ENCODE data around the gene ADRA2A. TPM values are rescaled to one million over a fixed set of nuclear protein-coding genes. Genes with fewer than 3 reads are reported as not detected.

Gene ADRA2A
- total and polyA plus RNA-seq, 8 donors = 12.6 to 42.3 (median 27.1) TPM

GRCh38 chr10:111078505-111079185 is 1.8 kb downstream of the ADRA2A start:
- intact Hi-C loops (cut with DNase I) = loop anchor here in 2 of 3 donors (10.0 kb wide), 1 partner anchor 286 kb away; no protein-coding TSS in a partner anchor
- H3K4me3 ChIP-seq = peak overlapping the region; percentile 44 to 69 (median 58)
- no peak for ATAC-seq
- no peaks in the 10 kb centered on the region for H3K27me3 ChIP-seq
- TF ChIP-seq CTCF (IDR thresholded peaks at IDR 0.05) = no peak
- peaks cover 0 to 8% (median 4%) of the 10 kb centered on the region in 3 donors for H3K4me1 ChIP-seq
- WGBS, 2 donors = 28 to 30% methylated on average over 103 to 104 of the region's 104 CpGs
- FAIRE-seq = no peak
- H3K36me3 ChIP-seq = peaks cover 0 to 4% (median 0%) of the 10 kb centered on the region in 3 donors
- H3K9me3 ChIP-seq = no peaks in the 10 kb centered on the region
- peak overlapping the region in 1 of 4 donors; percentile 31 for H3K27ac ChIP-seq
- DNase-seq = peak in 1 of 6 donors; percentile 54

- peaks cover 0 to 8% (median 4%) of the 10 kb centered on the region in 3 donors for H3K4me1 ChIP-seq
- DNase-seq (peak in 1 of 6 donors; percentile 53), ATAC-seq (no peak), FAIRE-seq (no peak)
- H3K9me3 ChIP-seq = no peaks in the 10 kb centered on the region
- H3K27ac ChIP-seq = peak overlapping the region in 1 of 4 donors; percentile 6
- WGBS, 2 donors = 72 to 76% methylated on average over 28 of the region's 28 CpGs
- no peak for TF ChIP-seq CTCF (IDR thresholded peaks at IDR 0.05)
- peaks cover 0 to 4% (median 0%) of the 10 kb centered on the region in 3 donors for H3K36me3 ChIP-seq
- intact Hi-C loops (cut with DNase I) = loop anchor here in 2 of 3 donors (10.0 kb wide), 1 partner anchor 286 kb away; no protein-coding TSS in a partner anchor
- no peaks in the 10 kb centered on the region for H3K27me3 ChIP-seq
- H3K4me3 ChIP-seq = peak overlapping the region in 2 of 4 donors; percentile 53 to 62
Measured at GRCh38 chr10:111079241-111079760, 2.5 kb downstream of the ADRA2A start.

GRCh38 chr10:111079781-111080180 is 3.0 kb downstream of the ADRA2A start:
- Histone ChIP-seq H3K4me1 (peaks cover 0 to 8% (median 4%) of the 10 kb centered on the region in 3 donors), H3K27ac (peak overlapping the region in 1 of 4 donors; percentile 6), H3K36me3 (peaks cover 0 to 4% (median 0%) of the 10 kb centered on the region in 3 donors), H3K4me3 (peak overlapping the region in 2 of 4 donors; percentile 53 to 62), H3K27me3 (no peaks in the 10 kb centered on the region), H3K9me3 (no peaks in the 10 kb centered on the region)
- 36 to 40% methylated on average over 5 of the region's 5 CpGs for WGBS, 2 donors
- no peak for TF ChIP-seq CTCF (IDR thresholded peaks at IDR 0.05)
- intact Hi-C loops (cut with DNase I) = loop anchor here in 2 of 3 donors (10.0 kb wide), 1 partner anchor 285 kb away; no protein-coding TSS in a partner anchor
- ATAC-seq = no peak
- FAIRE-seq = no peak
- no peak for DNase-seq

GRCh38 chr10:111080224-111080623 is 3.4 kb downstream of the ADRA2A start:
- H3K36me3 ChIP-seq = peaks cover 0 to 4% (median 0%) of the 10 kb centered on the region in 3 donors
- peaks cover 0 to 8% (median 4%) of the 10 kb centered on the region in 3 donors for H3K4me1 ChIP-seq
- WGBS, 2 donors = 38 to 41% methylated on average over 2 of the region's 2 CpGs
- ATAC-seq (no peak), DNase-seq (no peak), FAIRE-seq (no peak)
- H3K4me3 ChIP-seq = peak overlapping the region in 2 of 4 donors; percentile 53 to 62
- H3K27me3 ChIP-seq = no peaks in the 10 kb centered on the region
- no peaks in the 10 kb centered on the region for H3K9me3 ChIP-seq
- no peak for TF ChIP-seq CTCF (IDR thresholded peaks at IDR 0.05)
- peak overlapping the region in 1 of 4 donors; percentile 6 for H3K27ac ChIP-seq
- intact Hi-C loops (cut with DNase I) = no loop called here

Data from pancreas (tissue), 10 donors.